OCI-LY7 (cell line): ENCODE measurements around the gene ZNF512. TPM values are rescaled to one million over a fixed set of nuclear protein-coding genes. Genes with fewer than 3 reads are reported as not detected.
"Not testable (repeated sequence)": the region's sequence is repeated elsewhere in the genome, so short reads cannot be mapped to it uniquely, and the experiment has no call there.

Source experiments
- Bru-seq: library from RNA; stranded (reverse); fragments of 400-500 nt; gene quantifications from one replicate; lab custom pipeline; 2021; lab: Mats Ljungman, UMichigan
- BruChase-seq, 2 experiments: library from RNA; stranded (reverse); fragments of 400-500 nt; gene quantifications; one replicate each; lab custom pipeline; 2021; lab: Mats Ljungman, UMichigan
- BruUV-seq: library from RNA; stranded (reverse); fragments of 400-500 nt; replicated peaks from 2 replicates; lab custom pipeline; 2021; lab: Mats Ljungman, UMichigan
- CTCF ChIA-PET: fragments of 300-600 bp; sonication (Branson Sonifier 250); formaldehyde crosslinking; loops from one replicate; lab custom pipeline; 2022; ENCODE audit warnings: antibody characterized with exemption; ENCODE audit not compliant: unreplicated experiment; lab: Charles Lee
- POLR2A ChIA-PET: fragments of 300-600 bp; sonication (Branson Sonifier 250); formaldehyde crosslinking; loops from one replicate; lab custom pipeline; 2022; ENCODE audit warnings: antibody characterized with exemption; lab: Charles Lee
- DNase-seq: peaks from one replicate; pipeline ENCODE4 v3.0.0-alpha.2; 2015; ENCODE audit warnings: low spot score
- H2AFZ ChIP-seq: fragments of 200-600 bp; sonication (generic), shearing (Covaris generic); 2 replicates; pipeline ENCODE4 v1.6.1; 2014; ENCODE audit warnings: mild to moderate bottlenecking, antibody characterized with exemption, low read length, moderate library complexity
- H3K27ac ChIP-seq: fragments of 200-600 bp; sonication (generic); 2 replicates; pipeline ENCODE4 v1.5.1; 2014; ENCODE audit warnings: mixed run types, low read depth, mild to moderate bottlenecking, moderate library complexity, low read length, inconsistent platforms; ENCODE audit not compliant: poor library complexity, severe bottlenecking
- H3K36me3 ChIP-seq: fragments of 200-600 bp; sonication (generic); 2 replicates; pipeline ENCODE4 v1.6.1; 2014; ENCODE audit warnings: mild to moderate bottlenecking, antibody characterized with exemption, low read length, moderate library complexity, mixed read lengths; ENCODE audit not compliant: insufficient read depth
- H3K4me1 ChIP-seq: fragments of 200-600 bp; sonication (generic); 2 replicates; pipeline ENCODE4 v1.5.1; 2014; ENCODE audit warnings: mild to moderate bottlenecking, low read length; ENCODE audit not compliant: insufficient read depth, poor library complexity, severe bottlenecking
- H3K4me2 ChIP-seq: fragments of 200-600 bp; sonication (generic); 2 replicates; pipeline ENCODE4 v1.6.1; 2014; ENCODE audit warnings: mild to moderate bottlenecking, low read length
- H3K4me3 ChIP-seq: fragments of 200-600 bp; sonication (generic); 2 replicates; pipeline ENCODE4 v1.5.1; 2014; ENCODE audit warnings: mild to moderate bottlenecking, low read depth, low read length; ENCODE audit not compliant: poor library complexity, severe bottlenecking
- H3K79me2 ChIP-seq: fragments of 200-600 bp; sonication (generic); 2 replicates; pipeline ENCODE4 v1.6.1; 2016; ENCODE audit warnings: low read depth, mild to moderate bottlenecking, low read length, moderate library complexity, mixed read lengths; ENCODE audit not compliant: insufficient read depth
- H3K9me2 ChIP-seq: fragments of 200-600 bp; sonication (generic); 2 replicates; pipeline ENCODE4 v1.6.1; 2016; ENCODE audit warnings: mild to moderate bottlenecking, low read length, mixed read lengths; ENCODE audit not compliant: insufficient read depth
- H3K9me3 ChIP-seq: fragments of 200-600 bp; sonication (generic); 2 replicates; pipeline ENCODE4 v1.6.1; 2014; ENCODE audit warnings: mild to moderate bottlenecking, mixed run types, low read length, mixed read lengths
- H4K20me1 ChIP-seq: fragments of 200-600 bp; sonication (generic); 2 replicates; pipeline ENCODE4 v1.6.1; 2014; ENCODE audit warnings: mild to moderate bottlenecking, antibody characterized with exemption, low read length, moderate library complexity, mixed read lengths; ENCODE audit not compliant: insufficient read depth
- CTCF ChIP-seq: fragments of 200-600 bp; sonication (generic); conservative IDR thresholded peaks from 2 replicates; pipeline ENCODE4 v1.5.1; 2014; ENCODE audit warnings: mild to moderate bottlenecking, antibody characterized with exemption, low read length, moderate library complexity, mixed read lengths
- EZH2phosphoT487 ChIP-seq: fragments of 200-600 bp; sonication (generic); IDR thresholded peaks from 2 replicates; pipeline ENCODE4 v1.6.1; 2018; ENCODE audit warnings: low read depth, borderline replicate concordance, mild to moderate bottlenecking, mixed run types, antibody characterized with exemption, low read length, moderate library complexity, mixed read lengths
- intact Hi-C: fragments of 100-400 bp; cut with micrococcal nuclease; formaldehyde crosslinking; loops from one replicate; pipeline ENCODE4 v1.10.0; 2022; ENCODE audit not compliant: unreplicated experiment
- long read RNA-seq: library from polyadenylated mRNA; stranded (forward); transcript quantifications from one replicate; pipeline ENCODE4 v2.0.0, GENCODE V29; 2022
- total RNA-seq, 2 experiments: library from RNA; depleted of rRNA in 1 of 2; stranded (reverse); fragments of >200 nt in 1 of 2; shearing (Covaris generic) in 1 of 2; gene quantifications; 2 replicates each; pipeline ENCODE4 v1.2.3, GENCODE V29; 2014 to 2022

ZNF512 gene, protein sequence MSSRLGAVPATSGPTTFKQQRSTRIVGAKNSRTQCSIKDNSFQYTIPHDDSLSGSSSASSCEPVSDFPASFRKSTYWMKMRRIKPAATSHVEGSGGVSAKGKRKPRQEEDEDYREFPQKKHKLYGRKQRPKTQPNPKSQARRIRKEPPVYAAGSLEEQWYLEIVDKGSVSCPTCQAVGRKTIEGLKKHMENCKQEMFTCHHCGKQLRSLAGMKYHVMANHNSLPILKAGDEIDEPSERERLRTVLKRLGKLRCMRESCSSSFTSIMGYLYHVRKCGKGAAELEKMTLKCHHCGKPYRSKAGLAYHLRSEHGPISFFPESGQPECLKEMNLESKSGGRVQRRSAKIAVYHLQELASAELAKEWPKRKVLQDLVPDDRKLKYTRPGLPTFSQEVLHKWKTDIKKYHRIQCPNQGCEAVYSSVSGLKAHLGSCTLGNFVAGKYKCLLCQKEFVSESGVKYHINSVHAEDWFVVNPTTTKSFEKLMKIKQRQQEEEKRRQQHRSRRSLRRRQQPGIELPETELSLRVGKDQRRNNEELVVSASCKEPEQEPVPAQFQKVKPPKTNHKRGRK
- total RNA-seq (2014; rRNA removed; shearing (Covaris generic)) (40.7 and 54.0 TPM in 2 replicates), total RNA-seq (2022) (51.1 and 57.8 TPM in 2 replicates), Bru-seq, nascent RNA (percentile 91 among the genes with signal in this experiment), BruChase-seq, experiment 1, labeled RNA remaining after a 6-hour chase (percentile 96 among the genes with signal in this experiment), BruChase-seq, experiment 2, labeled RNA remaining after a 2-hour chase (percentile 98 among the genes with signal in this experiment)
- long read RNA-seq, transcript ZNF512-202 (14 exons, 3,417 nt), result minor isoform, 16 of 114 reads
- long read RNA-seq, transcript ZNF512-208 (13 exons, 3,543 nt), result minor isoform, 24 of 114 reads
- long read RNA-seq, transcript ZNF512-201 (14 exons, 3,541 nt), result major isoform, 30 of 114 reads
- long read RNA-seq, partial matches to known transcripts, result 5 of 114 reads
- long read RNA-seq, other reads (novel, unspliced or antisense), result 38 of 114 reads

DNA sequence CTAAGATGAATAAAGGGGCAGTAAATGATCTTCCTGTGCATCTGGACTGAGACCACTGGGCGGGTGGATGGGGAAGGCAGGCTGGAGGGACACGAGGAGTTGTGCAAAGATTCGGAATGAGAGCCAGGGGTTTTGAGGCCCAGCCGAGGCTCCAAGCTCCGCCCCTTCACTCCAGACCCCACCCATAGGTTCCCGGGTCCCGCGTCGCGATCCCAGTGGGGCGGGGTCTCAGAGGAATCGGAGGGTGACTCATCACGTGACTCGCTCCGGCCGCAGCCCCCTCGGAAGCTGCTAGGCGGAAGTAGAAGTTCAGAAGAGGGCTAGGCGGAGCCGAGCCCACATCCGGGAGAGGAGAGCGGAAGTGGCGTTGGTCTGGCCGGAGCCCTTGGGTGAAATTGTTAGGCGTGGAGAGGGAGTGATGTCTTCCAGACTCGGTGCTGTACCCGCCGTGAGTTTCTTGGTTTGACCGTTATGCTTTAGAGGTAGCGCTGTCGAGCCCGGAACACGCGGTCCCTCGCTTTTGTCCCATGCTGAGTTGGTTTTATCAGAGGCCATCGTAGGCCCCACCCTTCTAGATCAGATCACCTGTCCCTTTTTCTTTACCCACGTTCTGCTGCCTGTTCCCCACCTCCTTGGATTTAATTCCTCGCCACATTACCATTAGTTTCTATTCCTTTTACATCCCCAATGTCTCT lies at the start of gene ZNF512:
TSS of gene ZNF512 (plus strand) at position 348 of the 695 bp plus-strand sequence. CDS start at position 419, 71 bp downstream.
- peaks cover 29% of the 10 kb centered on the region for H3K4me1 ChIP-seq
- H3K9me3 ChIP-seq, result no peaks in the 10 kb centered on the region
- intact Hi-C loops, result loop anchor here (2.0 to 5.0 kb wide), 2 partner anchors 44 to 174 kb away; partner anchors contain the start of genes CCDC121, GPN1 and PPM1G
- peaks cover 48% of the 10 kb centered on the region for H3K79me2 ChIP-seq
- TF ChIP-seq EZH2phosphoT487, result no peak
- TF ChIP-seq CTCF, result peak; percentile 41
- CTCF ChIA-PET, result no interaction called here
- H2AFZ ChIP-seq, result peak within 1 kb of the TSS; percentile 99
- H4K20me1 ChIP-seq, result 0 out of 2 replicates have a peak, but pooled peaks cover 6% of the 10 kb centered on the region
- H3K36me3 ChIP-seq, result peaks cover 14% of the 10 kb centered on the region; the same call in 1 of the 2 replicates
- peak within 1 kb of the TSS; percentile 54 for H3K27ac ChIP-seq
- DNase-seq, result peak; percentile 98
- H3K9me2 ChIP-seq, result no peaks in the 10 kb centered on the region
- H3K4me2 ChIP-seq, result peak within 1 kb of the TSS; percentile 78
- peak within 1 kb of the TSS; percentile 87 for H3K4me3 ChIP-seq
- BruUV-seq, result no TSS peak
- POLR2A ChIA-PET, result interaction anchor here (0.8 to 1.1 kb wide), 2 partner anchors 8 to 45 kb away, joined by 3 to 4 read pairs; no protein-coding TSS in a partner anchor

DNA sequence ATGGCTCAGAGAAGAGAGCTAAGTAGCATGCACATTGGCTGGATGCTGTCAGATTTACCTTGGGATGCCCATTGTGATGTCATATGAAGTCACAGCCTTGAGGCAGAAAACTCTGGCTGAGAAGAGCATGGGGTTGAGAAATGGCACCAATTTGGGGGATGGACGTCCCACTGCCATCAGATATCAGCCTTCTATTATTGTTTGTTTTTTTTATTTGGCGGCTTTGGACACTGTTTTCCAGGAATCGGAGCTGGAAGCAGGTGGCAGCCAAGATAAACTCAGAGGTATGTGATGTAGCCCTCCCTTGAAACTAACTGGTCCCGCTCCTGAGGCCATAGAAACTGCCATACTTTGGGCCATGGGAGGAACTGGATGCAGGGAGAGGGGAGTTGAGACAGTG lies 45.6 kb upstream of the ZNF512 start:
- Histone ChIP-seq H3K27ac (no peak overlapping the region), H4K20me1 (no peaks in the 10 kb centered on the region), H3K79me2 (no peaks in the 10 kb centered on the region), H3K9me2 (no peaks in the 10 kb centered on the region), H3K4me3 (no peak overlapping the region), H3K4me2 (no peak overlapping the region), H2AFZ (no peak overlapping the region), H3K9me3 (no peaks in the 10 kb centered on the region), H3K36me3 (no peaks in the 10 kb centered on the region), H3K4me1 (no peaks in the 10 kb centered on the region)
- intact Hi-C loops, result no loop called here
- DNase-seq, result no peak
- CTCF ChIA-PET, result no interaction called here
- TF ChIP-seq CTCF (no peak), EZH2phosphoT487 (no peak)
- POLR2A ChIA-PET, result interaction anchor here (0.5 to 0.6 kb wide), 2 partner anchors 67 to 714 kb away, joined by 4 to 5 read pairs; no protein-coding TSS in a partner anchor
- no TSS peak for BruUV-seq

- H3K9me2 ChIP-seq, intact Hi-C loops, H4K20me1 ChIP-seq, H3K27ac ChIP-seq, H3K9me3 ChIP-seq, H2AFZ ChIP-seq, POLR2A ChIA-PET, H3K79me2 ChIP-seq, H3K36me3 ChIP-seq, BruUV-seq, CTCF ChIA-PET, H3K4me2 ChIP-seq, H3K4me1 ChIP-seq, H3K4me3 ChIP-seq, DNase-seq: not testable (repeated sequence)
Observed at GRCh38 chr2:27538839-27539450, 43.9 kb upstream of the ZNF512 start.

DNA sequence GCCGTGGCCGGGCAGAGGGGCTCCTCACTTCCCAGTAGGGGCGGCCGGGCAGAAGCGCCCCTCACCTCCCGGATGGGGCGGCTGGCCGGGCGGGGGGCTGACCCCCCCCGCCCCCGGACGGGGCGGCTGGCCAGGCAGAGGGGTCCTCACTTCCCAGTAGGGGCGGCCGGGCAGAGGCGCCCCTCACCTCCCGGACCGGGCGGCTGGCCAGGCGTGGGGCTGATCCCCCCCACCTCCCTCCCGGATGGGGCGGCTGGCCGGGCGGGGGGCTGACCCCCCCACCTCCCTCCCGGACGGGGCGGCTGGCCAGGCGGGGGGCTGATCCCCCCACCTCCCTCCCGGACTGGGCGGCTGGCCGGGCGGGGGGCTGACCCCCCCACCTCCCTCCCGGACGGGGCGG lies 43.2 kb upstream of the ZNF512 start:
- H3K9me3 ChIP-seq, H3K79me2 ChIP-seq, H3K4me3 ChIP-seq, POLR2A ChIA-PET, H3K27ac ChIP-seq, DNase-seq, H3K4me2 ChIP-seq, H3K4me1 ChIP-seq, intact Hi-C loops, H2AFZ ChIP-seq, CTCF ChIA-PET, H3K36me3 ChIP-seq, H4K20me1 ChIP-seq, H3K9me2 ChIP-seq, BruUV-seq: not testable (repeated sequence)
